LNCAP (cell line): Measurements from ENCODE around the gene FOS.

Experiments used
- CTCF ChIP-seq: fragments of 450-650 bp; IDR thresholded peaks from 2 replicates; pipeline ENCODE4 v1.5.1; 2017; ENCODE audit warnings: mild to moderate bottlenecking

FOS gene

GRCh38 chr14:75247286-75247922 lies 31.2 kb upstream of the FOS start:
- no peak for TF ChIP-seq CTCF

GRCh38 chr14:75247939-75248338 lies 30.7 kb upstream of the FOS start:
- no peak for TF ChIP-seq CTCF

- TF ChIP-seq CTCF: no peak
These were observed 29.2 kb upstream of the FOS start for GRCh38 chr14:75249251-75249957.

- TF ChIP-seq CTCF: no peak
These were observed 28.7 kb upstream of the FOS start for GRCh38 chr14:75249958-75250336.

- no peak for TF ChIP-seq CTCF
These were observed 27.8 kb upstream of the FOS start for GRCh38 chr14:75250800-75251199.

- TF ChIP-seq CTCF: no peak
These were observed 26.3 kb upstream of the FOS start for GRCh38 chr14:75252254-75252837.

- TF ChIP-seq CTCF: no peak
These were observed 24.2 kb upstream of the FOS start for GRCh38 chr14:75254381-75254822.
